HepG2 (cell line): ENCODE results near the gene DUSP16. TPM values are rescaled to one million over a fixed set of nuclear protein-coding genes. Genes with fewer than 3 reads are reported as not detected.

Source experiments
- CBFB ChIP-seq: sonication (generic); formaldehyde crosslinking; IDR thresholded peaks from 2 replicates; pipeline ENCODE4 v1.4.0; 2020; ENCODE audit warnings: missing genetic modification reagents
- CENPX ChIP-seq: sonication (generic); formaldehyde crosslinking; IDR thresholded peaks from 2 replicates; pipeline ENCODE4 v1.9.0; 2021; ENCODE audit warnings: mild to moderate bottlenecking, missing genetic modification reagents, moderate library complexity
- CHD4 ChIP-seq: fragments of 200-600 bp; sonication (generic); IDR thresholded peaks from 2 replicates; pipeline ENCODE4 v1.7.0; 2017; ENCODE audit warnings: mild to moderate bottlenecking, low read length, borderline replicate concordance
- EP300 ChIP-seq, 3 experiments: sonication (generic) in 1 of 3; formaldehyde crosslinking in 1 of 3; IDR thresholded peaks; 2 replicates each; pipeline versions ENCODE4 v1.5.1 to v1.6.1; 2011 to 2020; ENCODE audit warnings: low read depth in 2 of 3, low read length in 2 of 3, borderline replicate concordance in 1 of 3, improper control_type of control experiment in 1 of 3, mild to moderate bottlenecking in 1 of 3, missing genetic modification reagents in 1 of 3, moderate library complexity in 1 of 3
- ETS1 ChIP-seq: sonication (generic); formaldehyde crosslinking; IDR thresholded peaks from 2 replicates; pipeline ENCODE4 v1.4.0; 2020; ENCODE audit warnings: missing genetic modification reagents
- GABPB1 ChIP-seq: IDR thresholded peaks from 2 replicates; pipeline ENCODE4 v1.6.1; 2016; ENCODE audit warnings: mild to moderate bottlenecking, missing genetic modification reagents, moderate library complexity, missing compliant biosample characterization
- GMEB1 ChIP-seq: sonication (generic); formaldehyde crosslinking; IDR thresholded peaks from 2 replicates; pipeline ENCODE4 v1.5.1; 2020; ENCODE audit warnings: missing genetic modification reagents, mild to moderate bottlenecking, borderline replicate concordance
- HIC2 ChIP-seq: sonication (generic); formaldehyde crosslinking; IDR thresholded peaks from 2 replicates; pipeline ENCODE4 v1.9.0; 2022; ENCODE audit warnings: low read depth, missing genetic modification reagents
- MED13 ChIP-seq: sonication (generic); formaldehyde crosslinking; IDR thresholded peaks from 2 replicates; pipeline ENCODE4 v1.5.0; 2020; ENCODE audit warnings: missing genetic modification reagents
- MED8 ChIP-seq: sonication (generic); formaldehyde crosslinking; IDR thresholded peaks from 2 replicates; pipeline ENCODE4 v1.8.1; 2023; ENCODE audit warnings: mild to moderate bottlenecking, missing genetic modification reagents; ENCODE audit not compliant: insufficient replicate concordance
- NBN ChIP-seq: fragments of 450-650 bp; conservative IDR thresholded peaks from 2 replicates; pipeline ENCODE4 v1.6.1; 2017
- SALL1 ChIP-seq: sonication (generic); formaldehyde crosslinking; IDR thresholded peaks from 2 replicates; pipeline ENCODE4 v1.8.0; 2022; ENCODE audit warnings: mild to moderate bottlenecking, missing genetic modification reagents
- SAP130 ChIP-seq: IDR thresholded peaks from 2 replicates; pipeline ENCODE4 v1.6.1; 2016; ENCODE audit warnings: low read depth
- SATB2 ChIP-seq: sonication (generic); formaldehyde crosslinking; IDR thresholded peaks from 2 replicates; pipeline ENCODE4 v1.5.0; 2020; ENCODE audit warnings: missing genetic modification reagents
- SP1 ChIP-seq, 2 experiments: fragments of 450-650 bp in 1 of 2; sonication (generic) in 1 of 2; formaldehyde crosslinking in 1 of 2; IDR thresholded peaks; 2 replicates each; pipeline versions ENCODE4 v1.4.0 to v1.6.1; 2016 to 2020; ENCODE audit warnings: missing genetic modification reagents in 1 of 2
- TARDBP ChIP-seq: sonication (generic); formaldehyde crosslinking; IDR thresholded peaks from 2 replicates; pipeline ENCODE4 v1.8.0; 2022; ENCODE audit warnings: mild to moderate bottlenecking, missing genetic modification reagents
- TEF ChIP-seq: sonication (generic); formaldehyde crosslinking; IDR thresholded peaks from 2 replicates; pipeline ENCODE4 v1.5.0; 2020; ENCODE audit warnings: missing genetic modification reagents
- THRA ChIP-seq: sonication (generic); formaldehyde crosslinking; IDR thresholded peaks from 2 replicates; pipeline ENCODE4 v1.4.0; 2020; ENCODE audit warnings: missing genetic modification reagents, borderline replicate concordance
- ZBTB7B ChIP-seq: sonication (generic); formaldehyde crosslinking; IDR thresholded peaks from 2 replicates; pipeline ENCODE4 v1.4.0; 2020; ENCODE audit warnings: missing genetic modification reagents
- ZMAT3 ChIP-seq: sonication (generic); formaldehyde crosslinking; conservative IDR thresholded peaks from 2 replicates; pipeline ENCODE4 v1.7.0; 2021; ENCODE audit warnings: missing genetic modification reagents
- ZNF788 ChIP-seq: sonication (generic); formaldehyde crosslinking; IDR thresholded peaks from 2 replicates; pipeline ENCODE4 v1.5.0; 2020; ENCODE audit warnings: mild to moderate bottlenecking, missing genetic modification reagents, borderline replicate concordance
- ZSCAN9 ChIP-seq: IDR thresholded peaks from 2 replicates; pipeline ENCODE4 v1.6.1; 2016; ENCODE audit warnings: borderline replicate concordance
- polyA plus RNA-seq, 8 experiments: library from polyadenylated mRNA; depleted of rRNA in 3 of 8; stranded (reverse) in 7 of 8; unstranded in 1 of 8; fragments of >200 nt; fragmentation: Illumina TruSeq in 4 of 8; extraction: Trizol in 4 of 8; gene quantifications; 2 replicates each; pipeline versions ENCODE4 v1.2.1 to v1.2.3, GENCODE V29; 2011 to 2016; ENCODE audit warnings: low read depth in 4 of 8, missing spikeins in 1 of 8, mixed read lengths in 1 of 8; ENCODE audit not compliant: insufficient read depth in 1 of 8
- total RNA-seq, 5 experiments: library from RNA; depleted of rRNA; stranded (reverse); fragments of >200 nt; fragmentation: Illumina TruSeq; extraction: Trizol; gene quantifications; 2 replicates each; pipeline ENCODE4 v1.2.3, GENCODE V29; 2016; ENCODE audit warnings: low read depth in 1 of 5
- TF ChIP-seq, protein P1 (sequence below): IDR thresholded peaks from 2 replicates; pipeline ENCODE4 v1.6.1; 2016

The DUSP16 gene
- total and polyA plus RNA-seq, 2 of the 13 experiments (the other 11 are each of a cell fraction or from before 2014, with no cell fraction given), result 45.7 to 46.6 TPM

GRCh38 chr12:12449533-12450025, 113.1 kb downstream of the DUSP16 start (continued):
- TF ChIP-seq ETS1 (CRISPR knock-in tag), result no peak
- peak; percentile 91 for TF ChIP-seq THRA (CRISPR knock-in tag)
- TF ChIP-seq NBN, result no peak
- peak; percentile 53; the same call in 1 of the 2 replicates for TF ChIP-seq GMEB1 (CRISPR knock-in tag)
- TF ChIP-seq CENPX, result no peak
- no peak for TF ChIP-seq HIC2 (CRISPR knock-in tag)
- TF ChIP-seq SALL1, result peak; percentile 96
- peak; percentile 50 for TF ChIP-seq ZBTB7B
- TF ChIP-seq, protein P1, sequence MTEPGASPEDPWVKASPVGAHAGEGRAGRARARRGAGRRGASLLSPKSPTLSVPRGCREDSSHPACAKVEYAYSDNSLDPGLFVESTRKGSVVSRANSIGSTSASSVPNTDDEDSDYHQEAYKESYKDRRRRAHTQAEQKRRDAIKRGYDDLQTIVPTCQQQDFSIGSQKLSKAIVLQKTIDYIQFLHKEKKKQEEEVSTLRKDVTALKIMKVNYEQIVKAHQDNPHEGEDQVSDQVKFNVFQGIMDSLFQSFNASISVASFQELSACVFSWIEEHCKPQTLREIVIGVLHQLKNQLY, result peak; percentile 56; the same call in 1 of the 2 replicates
- peak; percentile 98 for TF ChIP-seq SATB2 (CRISPR knock-in tag)
- peak; percentile 84 for TF ChIP-seq SAP130 (CRISPR knock-in tag)
- peak; percentile 94 to 99 for TF ChIP-seq EP300 (IDR thresholded peaks at IDR 0.05; ENCODE audit: low read depth in 2 of 2, low read length in 2 of 2)
- peak; percentile 96 for TF ChIP-seq EP300 (CRISPR knock-in tag; IDR thresholded peaks at IDR 0.05; ENCODE audit: borderline replicate concordance)
- TF ChIP-seq SP1 (IDR thresholded peaks at IDR 0.05), result no peak
- TF ChIP-seq SP1 (CRISPR knock-in tag; IDR thresholded peaks at IDR 0.05), result no peak
- TF ChIP-seq TARDBP (CRISPR knock-in tag), result peak; percentile 90
- 0 out of 2 replicates have a peak, but pooled peaks have one; percentile 38 for TF ChIP-seq ZMAT3 (CRISPR knock-in tag)
- TF ChIP-seq MED8, result peak; percentile 89
- TF ChIP-seq TEF, result peak; percentile 88
- peak; percentile 88 for TF ChIP-seq CBFB (CRISPR knock-in tag)
- peak; percentile 43; the same call in 1 of the 2 replicates for TF ChIP-seq ZNF788 (CRISPR knock-in tag)
- peak; percentile 77 for TF ChIP-seq CHD4
- no peak for TF ChIP-seq ZSCAN9 (CRISPR knock-in tag)
- peak; percentile 98 for TF ChIP-seq MED13 (CRISPR knock-in tag)
- peak; percentile 43; the same call in 1 of the 2 replicates for TF ChIP-seq GABPB1
